CD14-positive monocyte (primary cell): ENCODE measurements around the gene RPL15. TPM values are rescaled to one million over a fixed set of nuclear protein-coding genes. Genes with fewer than 3 reads are reported as not detected.

Experiments used
- DNase-seq, 3 donors: peaks; one replicate each; pipeline ENCODE4 v3.0.0-alpha.2; 2011 to 2022
- H2AFZ ChIP-seq: 2 replicates; pipeline ENCODE4 v1.6.0; 2012; ENCODE audit warnings: mild to moderate bottlenecking, low read depth, low read length, inconsistent platforms; ENCODE audit not compliant: insufficient read depth, poor library complexity, severe bottlenecking
- H3K27ac ChIP-seq, 2 donors: 1 replicate in 1 of 2; 2 replicates in 1 of 2; pipeline ENCODE4 v1.5.1; 2012 to 2013; ENCODE audit warnings: low read length in 2 of 2, control low read depth in 1 of 2, inconsistent platforms in 1 of 2, low read depth in 1 of 2, mild to moderate bottlenecking in 1 of 2
- H3K27me3 ChIP-seq, 2 donors: one replicate each; pipeline versions ENCODE4 v1.6.0 to v1.6.1; 2011 to 2013; ENCODE audit warnings: low read length in 2 of 2; ENCODE audit not compliant: control insufficient read depth in 2 of 2, insufficient read depth in 2 of 2
- H3K36me3 ChIP-seq, 2 donors: replicated peaks in 1 of 2; 1 replicate in 1 of 2; 2 replicates in 1 of 2; pipeline versions ENCODE4 v1.5.1 to v1.6.1; 2012 to 2013; ENCODE audit warnings: low read length in 2 of 2, control low read depth in 1 of 2, inconsistent platforms in 1 of 2, mild to moderate bottlenecking in 1 of 2; ENCODE audit not compliant: insufficient read depth in 2 of 2, control insufficient read depth in 1 of 2
- H3K4me1 ChIP-seq, 2 donors: 1 replicate in 1 of 2; 2 replicates in 1 of 2; pipeline versions ENCODE4 v1.5.1 to v1.6.1; 2012 to 2013; ENCODE audit warnings: low read length in 2 of 2, control low read depth in 1 of 2, inconsistent platforms in 1 of 2, mild to moderate bottlenecking in 1 of 2, moderate library complexity in 1 of 2; ENCODE audit not compliant: insufficient read depth in 2 of 2, control insufficient read depth in 1 of 2
- H3K4me2 ChIP-seq: replicated peaks from 2 replicates; pipeline ENCODE3; 2012; ENCODE audit warnings: low read length, moderate library complexity, mild to moderate bottlenecking; ENCODE audit not compliant: poor library complexity, severe bottlenecking; ENCODE audit errors: extremely low read depth
- H3K4me3 ChIP-seq, 3 experiments: fragments of 200-600 bp in 1 of 3; sonication (generic) in 1 of 3; replicated peaks in 1 of 3; 1 replicate in 2 of 3; 2 replicates in 1 of 3; pipeline ENCODE4 v1.5.1; 2011 to 2013; ENCODE audit warnings: low read length in 3 of 3, mild to moderate bottlenecking in 3 of 3, control low read depth in 2 of 3, low read depth in 2 of 3, inconsistent platforms in 1 of 3, moderate library complexity in 1 of 3
- H3K79me2 ChIP-seq: 2 replicates; pipeline ENCODE4 v1.6.0; 2012; ENCODE audit warnings: mild to moderate bottlenecking, control low read depth, inconsistent platforms, low read length, moderate library complexity; ENCODE audit not compliant: insufficient read depth
- H3K9ac ChIP-seq: 2 replicates; pipeline ENCODE4 v1.6.0; 2017; ENCODE audit warnings: low read length, mild to moderate bottlenecking; ENCODE audit not compliant: insufficient read depth, poor library complexity, severe bottlenecking
- H3K9me3 ChIP-seq, 2 donors: replicated peaks in 1 of 2; 1 replicate in 1 of 2; 2 replicates in 1 of 2; pipeline versions ENCODE4 v1.5.1 to v1.6.1; 2012 to 2013; ENCODE audit warnings: low read length in 2 of 2, control low read depth in 1 of 2; ENCODE audit not compliant: control insufficient read depth in 1 of 2, insufficient read depth in 1 of 2
- H4K20me1 ChIP-seq: 2 replicates; pipeline ENCODE4 v1.6.0; 2012; ENCODE audit warnings: mild to moderate bottlenecking, low read length, control low read depth, moderate library complexity; ENCODE audit not compliant: insufficient read depth
- H3K27ac Mint-ChIP-seq, 7 donors: one replicate each; pipeline ENCODE4 v1.8.0; 2020; ENCODE audit warnings: mild to moderate bottlenecking in 7 of 7, mixed read lengths in 7 of 7, moderate library complexity in 6 of 7, inconsistent platforms in 2 of 7
- H3K27me3 Mint-ChIP-seq, 3 donors: one replicate each; pipeline ENCODE4 v1.8.0; 2021 to 2022; ENCODE audit warnings: low read depth in 3 of 3, mild to moderate bottlenecking in 3 of 3, mixed read lengths in 3 of 3, moderate library complexity in 3 of 3, inconsistent platforms in 1 of 3
- H3K36me3 Mint-ChIP-seq, 2 donors: one replicate each; pipeline ENCODE4 v1.8.0; 2020; ENCODE audit warnings: mixed read lengths in 2 of 2, inconsistent platforms in 1 of 2, mild to moderate bottlenecking in 1 of 2
- H3K4me1 Mint-ChIP-seq: one replicate; pipeline ENCODE4 v1.8.0; 2020; ENCODE audit warnings: mild to moderate bottlenecking, mixed read lengths
- H3K4me3 Mint-ChIP-seq, 2 donors: one replicate each; pipeline ENCODE4 v1.8.0; 2020; ENCODE audit warnings: mild to moderate bottlenecking in 2 of 2, mixed read lengths in 2 of 2, moderate library complexity in 1 of 2
- H3K9me3 Mint-ChIP-seq, 7 donors: one replicate each; pipeline ENCODE4 v1.8.0; 2020 to 2022; ENCODE audit warnings: mixed read lengths in 7 of 7, mild to moderate bottlenecking in 6 of 7, moderate library complexity in 6 of 7, inconsistent platforms in 2 of 7
- CTCF ChIP-seq: fragments of 200-600 bp; IDR thresholded peaks from one replicate; pipeline ENCODE4 v1.8.0; 2022; ENCODE audit warnings: antibody characterized with exemption, mild to moderate bottlenecking
- WGBS: methylation state at CpG from one replicate; pipeline ENCODE4 v1.1.5; 2013; ENCODE audit warnings: missing lambda C conversion rate; ENCODE audit not compliant: insufficient coverage; 5-methylcytosine and 5-hydroxymethylcytosine counted together
- intact Hi-C, 2 donors: fragments of 100-400 bp; cut with micrococcal nuclease; formaldehyde crosslinking; loops; one replicate each; pipeline versions ENCODE4 v1.15.0 to v1.15.1; 2023
- polyA plus RNA-seq, 3 donors: library from polyadenylated mRNA; depleted of rRNA in 1 of 3; unstranded in 2 of 3; stranded (reverse) in 1 of 3; fragments of 300-500 nt in 2 of 3; fragments of >200 nt in 1 of 3; fragmentation: Illumina TruSeq in 2 of 3; gene quantifications; 1 replicate in 2 of 3; 2 replicates in 1 of 3; pipeline ENCODE4 v1.2.3, GENCODE V29; 2012 to 2021

RPL15 gene
- polyA plus RNA-seq, 3 donors, result 2,510 to 3,161 (median 2,781) TPM

DNA sequence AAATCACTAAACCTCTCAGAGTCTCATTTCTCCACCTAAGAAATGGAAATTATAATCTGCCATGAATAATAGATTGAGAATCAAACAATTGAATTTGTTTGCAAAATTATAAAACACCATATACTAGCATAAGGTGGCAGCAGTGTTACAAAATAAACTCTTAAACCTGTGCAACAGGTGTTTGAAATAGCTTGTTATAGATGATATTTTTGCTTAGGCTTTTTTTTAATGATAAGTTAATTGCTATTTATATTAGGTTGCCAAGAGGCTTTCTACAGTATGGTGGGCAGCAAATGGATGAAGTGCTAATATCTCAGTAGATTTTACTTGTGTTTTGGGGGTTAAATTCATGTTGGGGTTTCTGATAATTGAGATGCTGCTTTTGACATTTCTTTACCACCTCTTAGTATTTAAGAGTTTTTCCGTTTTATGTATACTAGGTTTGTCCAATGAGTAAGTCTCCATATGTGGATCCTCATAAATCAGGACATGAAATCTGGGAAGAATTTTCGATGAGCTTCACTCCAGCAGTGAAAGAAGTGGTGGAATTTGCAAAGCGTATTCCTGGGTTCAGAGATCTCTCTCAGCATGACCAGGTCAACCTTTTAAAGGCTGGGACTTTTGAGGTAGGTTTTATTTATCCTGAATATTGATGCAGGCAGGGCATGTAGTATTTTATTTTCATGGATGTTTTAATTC is 47.8 kb downstream of the RPL15 start:
- Mint-ChIP-seq H3K36me3 (peaks cover 53 to 61% of the 10 kb centered on the region in 2 donors), H3K27me3 (no peaks in the 10 kb centered on the region), H3K4me1 (peaks cover 3% of the 10 kb centered on the region), H3K4me3 (no peak overlapping the region), H3K9me3 (no peaks in the 10 kb centered on the region), H3K27ac (no peak overlapping the region)
- no peak overlapping the region for H3K4me2 ChIP-seq
- H3K79me2 ChIP-seq, result no peaks in the 10 kb centered on the region
- H3K4me3 ChIP-seq, result no peak overlapping the region
- H3K9ac ChIP-seq, result no peak overlapping the region
- H3K9me3 ChIP-seq, result no peaks in the 10 kb centered on the region
- intact Hi-C loops, result loop anchor here in 1 of 2 donors (10.0 kb wide), 1 partner anchor 50 kb away; the partner anchor contains the start of genes NKIRAS1 and RPL15
- WGBS, result no CpG with 5 or more reads among the region's 3 CpGs
- no peak for DNase-seq
- H3K27me3 ChIP-seq, result no peaks in the 10 kb centered on the region
- H3K36me3 ChIP-seq, result peaks cover 19 to 73% of the 10 kb centered on the region in 2 donors
- no peaks in the 10 kb centered on the region for H3K4me1 ChIP-seq
- no peak for TF ChIP-seq CTCF
- H3K27ac ChIP-seq, result no peak overlapping the region
- H2AFZ ChIP-seq, result no peak overlapping the region
- H4K20me1 ChIP-seq, result peaks cover 12% of the 10 kb centered on the region

GRCh38 chr3:23966328-23966727 is 49.4 kb downstream of the RPL15 start:
- Histone ChIP-seq H3K36me3 (peaks cover 19 to 61% of the 10 kb centered on the region in 2 donors), H3K79me2 (no peaks in the 10 kb centered on the region), H3K27ac (no peak overlapping the region), H3K27me3 (no peaks in the 10 kb centered on the region), H4K20me1 (peaks cover 12% of the 10 kb centered on the region), H3K4me1 (no peaks in the 10 kb centered on the region), H3K4me2 (no peak overlapping the region), H2AFZ (no peak overlapping the region), H3K4me3 (no peak overlapping the region), H3K9me3 (no peaks in the 10 kb centered on the region), H3K9ac (no peak overlapping the region)
- H3K9me3 Mint-ChIP-seq, result no peaks in the 10 kb centered on the region
- H3K27me3 Mint-ChIP-seq, result no peaks in the 10 kb centered on the region
- H3K4me3 Mint-ChIP-seq, result no peak overlapping the region
- no peak for DNase-seq
- peak overlapping the region in 2 of 7 donors; percentile 11 to 13 for H3K27ac Mint-ChIP-seq
- WGBS, result no CpG with 5 or more reads among the region's 1 CpG
- intact Hi-C loops, result loop anchor here in 1 of 2 donors (10.0 kb wide), 1 partner anchor 52 kb away; the partner anchor contains the start of genes NKIRAS1 and RPL15
- no peak for TF ChIP-seq CTCF
- H3K36me3 Mint-ChIP-seq, result peaks cover 46 to 60% of the 10 kb centered on the region in 2 donors
- H3K4me1 Mint-ChIP-seq, result peaks cover 3% of the 10 kb centered on the region
